ENCODE data around the gene GRM7.

Gene GRM7

GRCh38 chr3:6985848-6986247 lies 124.9 kb downstream of the GRM7 start:
- no peak for DNase-seq

DNA sequence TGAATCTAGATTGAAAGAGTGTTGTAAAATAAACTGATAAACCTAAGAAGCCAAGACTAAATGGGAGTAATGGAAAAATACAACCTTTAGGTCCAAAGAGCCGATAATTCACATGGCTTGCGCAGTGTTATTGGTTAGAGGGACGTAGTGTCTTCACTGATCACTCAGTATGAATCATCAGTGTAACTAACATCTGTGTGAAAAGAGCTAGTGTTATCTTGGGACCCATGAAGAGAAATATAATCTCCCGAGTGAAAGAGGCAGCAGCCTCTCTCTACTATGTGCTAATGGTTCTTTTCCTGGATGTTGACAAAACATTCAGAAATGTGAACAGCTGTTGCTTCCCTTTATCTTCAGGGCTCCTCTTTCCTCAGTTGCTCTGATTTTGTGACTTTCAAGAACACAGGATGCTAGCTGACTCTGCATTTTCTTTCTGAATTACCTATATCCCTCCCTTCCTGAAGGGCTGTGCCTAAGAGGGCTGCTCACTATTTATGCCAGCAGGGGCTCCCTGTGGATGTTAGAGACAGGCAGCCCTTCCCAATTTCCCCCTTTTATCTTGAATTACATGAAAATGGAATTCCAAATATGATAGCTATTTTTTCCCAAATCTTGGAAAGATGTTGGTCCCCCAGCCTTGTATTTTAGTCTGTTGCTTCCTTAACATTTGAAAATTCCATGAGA lies 128.8 kb downstream of the GRM7 start:
- no peak for DNase-seq

DNA sequence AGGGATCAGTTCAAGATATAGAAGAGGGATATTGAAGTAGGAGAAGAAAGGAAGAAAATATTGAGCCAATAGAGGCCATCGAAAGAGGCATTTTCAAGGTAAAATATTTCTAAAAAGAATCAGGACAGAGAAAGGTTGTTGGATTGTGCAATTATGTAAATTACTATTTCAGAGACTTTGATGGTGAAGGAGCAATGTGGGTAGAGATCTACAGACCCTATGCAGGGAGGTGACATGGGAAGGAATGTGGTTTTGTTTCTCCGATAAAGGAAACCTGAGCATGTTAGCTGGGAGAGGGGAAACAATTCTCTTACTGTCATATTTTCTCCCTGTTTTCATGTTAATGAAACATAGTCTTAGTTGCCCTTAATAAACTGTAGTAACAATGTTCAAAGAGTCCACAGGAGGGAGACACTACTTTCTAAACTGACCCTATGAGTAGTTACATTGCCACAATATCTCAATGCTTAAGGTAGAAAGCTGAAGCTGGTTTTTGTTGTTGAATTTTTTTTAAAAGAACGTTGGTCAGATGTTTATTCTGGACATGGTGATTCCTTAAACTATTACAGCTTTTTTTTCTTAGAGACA lies 133.3 kb downstream of the GRM7 start:
- no peak for DNase-seq

DNA sequence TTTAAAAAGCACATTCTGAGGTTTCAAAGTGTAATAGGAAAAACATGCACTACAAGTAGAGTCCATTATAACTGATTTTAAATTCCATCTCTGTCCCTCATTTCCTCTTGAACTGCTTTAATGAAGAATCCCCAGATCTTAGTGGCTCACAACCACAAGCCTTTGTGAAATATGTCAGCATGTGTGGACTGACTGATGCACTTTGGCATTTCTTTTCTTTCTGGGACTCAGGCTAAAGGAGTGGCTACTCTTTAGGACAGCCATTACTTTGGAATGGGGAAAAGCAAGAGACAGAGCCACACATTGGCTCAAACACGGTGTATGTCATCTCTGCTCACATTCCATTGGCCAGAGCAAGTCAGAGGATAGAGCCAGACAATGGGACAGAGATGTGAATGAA lies 139.6 kb downstream of the GRM7 start:
- no peak for DNase-seq

- no peak for DNase-seq
Observed at GRCh38 chr3:7001370-7001769, 140.5 kb downstream of the GRM7 start.

DNA sequence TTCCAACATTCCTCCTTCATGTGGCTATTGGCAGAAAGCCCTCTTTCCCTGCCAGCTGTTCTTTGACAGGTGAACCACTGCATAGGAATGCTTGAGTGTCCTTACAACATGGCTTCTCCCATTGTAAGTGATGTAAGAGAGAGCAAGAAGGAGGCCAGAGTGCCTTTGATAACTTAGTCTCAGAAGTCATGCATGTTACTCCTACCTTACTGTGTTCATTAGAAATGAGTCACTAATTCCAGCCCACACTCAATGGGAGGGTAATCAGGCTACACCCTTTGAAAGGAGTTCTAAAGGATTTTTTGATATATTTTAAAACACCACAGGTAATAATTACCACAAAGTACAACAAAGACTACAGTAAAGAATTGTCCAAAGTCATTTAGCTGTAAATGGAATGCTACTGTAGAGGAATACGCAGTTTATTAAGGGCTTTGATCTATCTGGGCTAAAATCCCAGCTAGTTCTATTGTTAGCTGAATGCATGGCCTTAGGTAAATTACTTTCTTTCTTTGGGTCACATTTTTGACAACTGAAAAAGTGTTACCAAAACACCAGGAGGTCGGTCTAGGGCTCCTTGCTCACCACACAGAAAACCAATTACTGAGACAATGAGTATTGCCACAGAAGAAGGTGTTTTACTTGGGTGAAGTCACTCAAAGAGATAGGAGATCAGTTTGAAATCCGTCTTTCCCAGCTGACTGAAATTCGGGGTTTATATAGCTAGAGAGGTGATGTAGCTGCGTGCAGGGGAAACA lies 154.9 kb downstream of the GRM7 start:
- no peak for DNase-seq

DNA sequence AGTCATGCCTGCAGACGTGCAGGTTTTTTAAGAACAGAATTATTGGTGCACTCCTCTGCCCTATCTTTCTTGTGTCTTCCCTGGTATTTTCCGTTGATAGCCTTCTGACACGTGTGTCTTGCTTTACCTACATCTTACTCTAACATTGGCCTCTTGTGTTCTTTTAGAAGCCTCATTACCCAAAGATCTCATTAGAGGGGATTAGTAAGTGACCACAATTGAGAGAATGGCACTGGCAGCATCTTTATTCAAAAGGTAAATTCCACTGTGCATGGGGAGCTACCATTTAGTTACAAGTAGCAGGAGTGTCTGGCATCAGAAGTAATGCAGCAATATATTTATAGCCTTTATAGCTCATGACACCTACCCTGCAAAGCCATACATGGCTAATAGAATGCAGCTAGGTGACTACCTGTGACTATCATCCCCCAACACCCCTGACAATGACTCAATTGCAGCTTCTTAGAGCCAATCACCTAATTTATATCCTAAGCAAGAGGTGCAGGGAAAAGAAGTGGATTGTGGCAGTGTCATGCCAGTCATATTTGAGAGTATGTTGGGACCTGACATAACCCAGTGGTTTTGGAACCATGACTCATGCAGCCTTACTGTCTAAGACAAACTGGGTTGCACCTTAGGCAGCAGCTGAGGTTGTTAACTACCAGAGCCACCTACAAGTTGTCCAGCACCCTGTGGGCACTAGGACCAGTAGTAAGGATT lies 164.8 kb downstream of the GRM7 start:
- DNase-seq = no peak

- no peak for DNase-seq
Observed at GRCh38 chr3:7029562-7029961, 168.6 kb downstream of the GRM7 start.

DNA sequence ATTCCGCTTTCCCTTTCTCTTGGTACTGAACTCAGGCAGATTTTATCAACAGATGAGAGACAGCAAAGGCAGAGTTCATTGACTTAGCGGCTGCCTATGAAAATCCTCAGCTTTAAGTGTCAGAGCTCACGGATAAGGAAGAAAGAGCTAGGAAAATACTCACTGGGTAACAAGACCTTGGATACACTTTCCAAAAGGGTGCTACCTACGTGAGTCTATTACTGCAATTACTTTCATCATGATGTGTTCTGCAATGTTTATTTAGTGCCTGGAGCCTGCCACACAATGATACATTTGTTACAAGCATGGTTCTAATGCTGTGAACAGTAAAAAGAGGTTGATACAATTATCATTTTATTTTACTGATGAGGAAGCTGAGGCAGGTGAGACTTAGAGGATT lies 177.5 kb downstream of the GRM7 start:
- DNase-seq = no peak

GRCh38 chr3:7062714-7063113 lies 201.8 kb downstream of the GRM7 start:
- no peak for DNase-seq

GRCh38 chr3:7070461-7070860 lies 209.5 kb downstream of the GRM7 start:
- DNase-seq = no peak

GRCh38 chr3:7074217-7074616 lies 213.3 kb downstream of the GRM7 start:
- DNase-seq = no peak

- no peak for DNase-seq
Observed at GRCh38 chr3:7075117-7075516, 214.2 kb downstream of the GRM7 start.

DNA sequence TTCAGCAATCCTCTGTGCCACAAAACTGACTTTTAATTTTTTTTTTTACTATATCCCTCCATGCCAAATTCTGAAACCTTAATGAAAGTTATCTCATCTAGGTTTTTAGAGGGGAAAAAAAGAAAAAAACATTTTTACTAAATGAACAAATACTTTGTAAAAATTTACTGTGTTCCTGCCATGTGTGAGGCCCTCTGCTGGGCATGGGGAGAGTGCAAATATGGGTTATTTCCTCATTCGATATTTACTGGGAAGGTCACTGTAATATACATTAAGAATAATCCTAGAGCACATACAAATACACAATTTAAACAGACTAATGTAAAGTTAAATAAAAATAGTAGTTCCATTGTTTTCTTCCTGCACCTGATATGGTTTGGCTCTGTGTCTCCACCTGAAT lies 215.0 kb downstream of the GRM7 start:
- DNase-seq = no peak

DNA sequence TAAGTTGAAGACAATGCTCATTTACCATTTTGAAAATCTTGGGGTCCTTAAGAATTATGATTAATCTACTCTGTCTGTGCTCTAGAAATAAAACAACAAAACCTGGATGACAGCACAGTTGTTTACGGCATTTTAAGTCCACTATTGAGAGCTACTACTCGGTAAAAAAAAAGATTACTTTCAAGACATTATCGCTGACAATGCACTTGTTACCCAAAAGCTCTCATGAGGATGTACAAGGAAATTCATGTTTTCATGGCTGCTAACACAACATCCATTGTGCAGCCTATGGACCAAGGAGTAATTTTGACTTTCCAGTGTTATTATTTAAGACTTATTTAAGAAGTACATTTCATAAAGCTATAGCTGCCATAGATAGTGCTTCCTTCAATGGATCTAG lies 221.3 kb downstream of the GRM7 start:
- no peak for DNase-seq

DNA sequence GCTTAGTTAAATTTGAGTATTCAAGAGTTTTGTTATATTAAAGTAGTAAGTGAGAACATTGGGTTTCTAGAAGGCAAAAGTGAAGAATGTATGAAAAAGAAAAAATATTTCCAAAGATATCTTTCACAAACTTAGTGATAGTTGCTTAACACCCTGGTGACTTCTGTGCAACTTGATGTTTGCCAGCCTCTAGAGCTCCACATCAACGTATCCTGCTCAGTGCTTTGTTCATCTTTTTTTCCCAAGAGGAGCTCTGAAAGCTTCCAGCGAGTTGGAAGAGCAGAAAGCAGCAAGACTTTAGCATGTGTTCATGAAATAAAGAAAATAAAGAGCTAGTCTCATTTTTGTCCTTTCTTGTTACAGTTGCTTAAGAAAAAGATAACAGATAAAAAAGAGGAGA lies 225.5 kb downstream of the GRM7 start:
- no peak for DNase-seq

DNA sequence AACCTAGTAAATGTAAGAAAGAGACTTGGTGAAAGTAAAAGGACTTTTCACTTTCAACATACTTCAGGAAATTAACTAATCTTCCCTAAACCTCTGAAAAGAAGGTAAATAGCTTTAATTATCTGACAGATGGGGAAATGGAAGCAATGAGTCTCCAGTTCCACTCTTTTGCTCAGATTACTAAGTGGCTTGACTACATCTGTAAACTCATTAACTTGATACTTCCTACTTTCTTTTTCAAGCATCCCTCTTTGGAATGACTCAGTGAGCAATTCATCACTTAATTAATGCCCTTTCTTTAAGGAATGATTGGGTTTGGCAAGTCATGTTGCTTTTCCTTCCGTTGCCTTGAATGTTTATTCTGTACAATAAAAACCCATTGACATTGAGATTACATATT lies 234.2 kb downstream of the GRM7 start:
- no peak for DNase-seq

- DNase-seq = no peak
Observed at GRCh38 chr3:7100136-7100535, 239.2 kb downstream of the GRM7 start.

- no peak for DNase-seq
Observed at GRCh38 chr3:7106635-7107034, 245.7 kb downstream of the GRM7 start.

- no peak for DNase-seq
Observed at GRCh38 chr3:7112523-7113056, 251.7 kb downstream of the GRM7 start.

DNA sequence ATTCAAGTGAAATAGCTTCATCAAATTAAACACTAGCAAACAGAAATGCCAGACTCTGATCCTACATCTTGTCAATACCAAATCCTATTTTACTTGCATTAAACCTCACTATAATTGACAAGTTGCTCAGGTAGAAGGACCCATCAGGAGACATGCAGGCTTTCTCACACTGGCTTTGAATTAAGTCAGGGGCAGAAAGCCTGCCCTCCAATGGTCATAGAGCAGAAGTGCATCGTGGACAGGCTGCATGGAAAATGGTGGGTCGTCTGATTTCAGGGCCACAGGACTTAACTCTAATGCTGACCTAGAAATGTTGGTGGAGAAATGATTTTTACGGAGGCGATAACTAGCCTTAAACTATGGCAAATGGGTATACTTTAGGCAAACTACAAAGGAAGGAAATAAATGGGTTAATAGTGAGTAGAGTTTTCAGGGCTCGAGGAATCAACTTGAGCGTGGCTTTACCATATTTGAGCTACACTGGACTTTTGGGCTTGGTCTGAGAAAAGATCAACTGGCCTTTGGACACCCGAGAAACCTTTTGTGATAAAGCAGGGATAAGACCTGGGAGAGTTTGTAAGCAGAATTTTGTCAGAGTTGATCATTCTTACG lies 283.9 kb downstream of the GRM7 start:
- no peak for DNase-seq

- DNase-seq = peak; percentile 12
Observed at GRCh38 chr3:7146529-7146928, 285.6 kb downstream of the GRM7 start.

DNA sequence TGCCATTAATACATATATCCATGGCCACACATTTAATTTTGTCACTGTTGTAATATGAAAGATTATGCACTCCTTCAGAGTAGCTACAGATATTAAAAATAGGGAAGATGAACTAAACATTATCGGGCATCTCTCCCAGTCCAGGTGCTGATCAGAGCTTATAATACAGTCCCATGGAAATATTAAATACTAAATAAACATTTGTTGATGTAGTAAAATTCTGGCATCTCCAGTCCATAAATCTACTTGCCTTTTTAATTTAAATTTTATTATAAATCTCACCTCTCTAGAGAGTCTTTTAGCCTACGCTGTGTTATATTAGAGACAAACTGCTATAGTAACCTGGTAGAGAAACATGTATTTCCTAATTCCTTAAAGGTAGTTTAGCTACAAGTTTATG lies 297.6 kb downstream of the GRM7 start:
- DNase-seq = no peak
